PC-3 (cell line): ENCODE data around the gene TSPAN4.

Experiments used
- EZH2 ChIP-seq: fragments of 300-600 bp; sonication (generic); IDR thresholded peaks from one replicate; pipeline ENCODE4 v1.6.1; 2017; ENCODE audit warnings: antibody characterized with exemption, mild to moderate bottlenecking, low read length; ENCODE audit not compliant: unreplicated experiment
- EZH2phosphoT487 ChIP-seq: fragments of 300-600 bp; sonication (generic); IDR thresholded peaks from 2 replicates; pipeline ENCODE4 v1.6.1; 2018; ENCODE audit warnings: mild to moderate bottlenecking, antibody characterized with exemption, low read length, borderline replicate concordance
- TF ChIP-seq, protein P1 (sequence below): fragments of 300-600 bp; sonication (generic); conservative IDR thresholded peaks from 2 replicates; pipeline ENCODE4 v1.5.1; 2017; ENCODE audit warnings: antibody characterized with exemption, low read depth, mild to moderate bottlenecking, low read length

DNA sequence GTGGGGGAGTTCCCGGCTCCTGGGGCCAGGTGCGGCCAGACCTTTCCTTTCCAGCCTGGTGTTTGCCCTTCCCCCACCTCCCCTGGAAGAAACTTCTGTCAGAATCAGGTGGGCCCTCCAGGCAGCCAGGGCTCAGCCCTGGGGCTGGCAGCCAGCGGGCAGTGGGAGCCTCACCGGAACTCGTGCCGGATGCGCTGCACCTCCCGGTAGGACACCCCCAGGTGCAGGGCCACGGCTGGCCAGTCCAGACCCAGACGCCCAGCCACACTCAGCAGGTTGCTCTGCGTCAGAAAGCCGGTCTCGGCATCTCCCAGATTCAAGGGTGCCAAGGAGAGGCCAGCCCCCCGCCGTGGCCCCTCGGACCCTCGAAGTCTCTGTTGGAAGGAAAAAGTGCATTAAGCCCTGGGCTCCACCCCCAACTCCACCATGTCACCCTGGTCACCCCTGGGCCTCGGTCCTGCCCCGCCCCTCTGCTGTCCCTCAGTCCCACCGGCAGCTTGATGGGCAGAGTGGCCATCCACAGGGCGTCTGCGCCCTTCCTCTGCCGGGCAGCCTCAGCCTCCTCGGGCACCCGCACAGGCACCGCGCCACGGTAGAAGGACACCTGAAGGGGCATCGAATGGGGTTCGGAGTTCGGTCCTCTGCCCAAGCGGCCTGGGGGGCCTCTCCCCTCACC lies 42.9 kb upstream of the TSPAN4 start:
- TF ChIP-seq, protein P1, sequence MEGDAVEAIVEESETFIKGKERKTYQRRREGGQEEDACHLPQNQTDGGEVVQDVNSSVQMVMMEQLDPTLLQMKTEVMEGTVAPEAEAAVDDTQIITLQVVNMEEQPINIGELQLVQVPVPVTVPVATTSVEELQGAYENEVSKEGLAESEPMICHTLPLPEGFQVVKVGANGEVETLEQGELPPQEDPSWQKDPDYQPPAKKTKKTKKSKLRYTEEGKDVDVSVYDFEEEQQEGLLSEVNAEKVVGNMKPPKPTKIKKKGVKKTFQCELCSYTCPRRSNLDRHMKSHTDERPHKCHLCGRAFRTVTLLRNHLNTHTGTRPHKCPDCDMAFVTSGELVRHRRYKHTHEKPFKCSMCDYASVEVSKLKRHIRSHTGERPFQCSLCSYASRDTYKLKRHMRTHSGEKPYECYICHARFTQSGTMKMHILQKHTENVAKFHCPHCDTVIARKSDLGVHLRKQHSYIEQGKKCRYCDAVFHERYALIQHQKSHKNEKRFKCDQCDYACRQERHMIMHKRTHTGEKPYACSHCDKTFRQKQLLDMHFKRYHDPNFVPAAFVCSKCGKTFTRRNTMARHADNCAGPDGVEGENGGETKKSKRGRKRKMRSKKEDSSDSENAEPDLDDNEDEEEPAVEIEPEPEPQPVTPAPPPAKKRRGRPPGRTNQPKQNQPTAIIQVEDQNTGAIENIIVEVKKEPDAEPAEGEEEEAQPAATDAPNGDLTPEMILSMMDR = no peak
- TF ChIP-seq EZH2 (no peak), EZH2phosphoT487 (no peak)
